ENCODE data around the gene SMC5. TPM values are rescaled to one million over a fixed set of nuclear protein-coding genes. Genes with fewer than 3 reads are reported as not detected.
"Not testable (repeated sequence)": the region's sequence is repeated elsewhere in the genome, so short reads cannot be mapped to it uniquely, and the experiment has no call there.

The SMC5 gene
- 45.3 and 51.0 TPM in 2 replicates for total RNA-seq

DNA sequence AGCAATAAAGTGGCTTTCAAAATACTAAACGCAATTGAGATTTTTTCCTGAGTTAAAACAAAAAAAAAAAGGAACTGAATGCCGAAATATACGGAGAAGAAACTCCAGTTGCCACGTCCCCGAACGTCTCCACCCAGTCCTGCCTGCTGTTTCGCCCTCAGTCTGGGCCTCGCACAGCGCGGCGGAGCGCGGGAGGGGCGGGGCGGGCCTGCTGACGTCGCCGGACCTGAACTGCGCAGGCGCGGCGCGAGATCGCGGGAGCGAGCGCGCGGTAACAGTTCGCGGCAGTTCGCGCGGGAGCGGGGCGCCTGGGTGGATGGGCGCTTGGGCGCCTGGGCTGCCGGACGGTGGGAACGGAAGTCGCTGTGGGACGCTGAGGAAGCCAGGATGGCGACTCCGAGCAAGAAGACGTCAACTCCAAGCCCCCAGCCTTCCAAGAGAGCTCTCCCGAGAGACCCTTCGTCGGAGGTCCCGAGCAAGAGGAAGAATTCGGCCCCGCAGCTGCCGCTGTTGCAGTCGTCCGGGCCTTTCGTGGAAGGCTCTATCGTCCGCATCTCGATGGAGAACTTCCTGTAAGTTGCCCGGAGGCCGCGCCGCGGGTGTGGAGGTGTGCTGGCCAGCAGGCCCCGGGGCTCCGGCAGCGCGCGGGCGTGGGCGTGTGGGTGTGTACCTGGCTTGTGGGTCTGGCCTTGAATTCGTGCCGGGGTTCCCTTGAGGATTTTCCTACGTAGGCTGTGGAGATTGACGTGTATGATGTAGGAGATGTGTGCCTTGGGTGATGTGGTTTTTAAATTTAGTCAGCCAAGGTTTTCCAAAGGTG lies at the start of gene SMC5:
Gene SMC5, plus strand, starts transcription at position 287 of the 820 bp plus-strand sequence. Its CDS starts 101 bp downstream, at position 388.
- Mint-ChIP-seq H3K27me3 (ENCODE audit: low read depth) (peaks cover 7% of the 10 kb centered on the region), H3K4me1 (ENCODE audit: low read depth) (peaks cover 47% of the 10 kb centered on the region), H3K36me3 (ENCODE audit: low read depth) (peaks cover 38% of the 10 kb centered on the region), H3K4me3 (ENCODE audit: low read depth) (peak within 1 kb of the TSS; percentile 87), H3K9me3 (no peaks in the 10 kb centered on the region), H3K27ac (peak within 1 kb of the TSS; percentile 96)
- peak; percentile 89 for DNase-seq (ENCODE audit: low spot score)
- intact Hi-C loops (cut with micrococcal nuclease) = loop anchor here (2.0 to 5.0 kb wide), 3 partner anchors 154 to 344 kb away; no protein-coding TSS in a partner anchor

DNA sequence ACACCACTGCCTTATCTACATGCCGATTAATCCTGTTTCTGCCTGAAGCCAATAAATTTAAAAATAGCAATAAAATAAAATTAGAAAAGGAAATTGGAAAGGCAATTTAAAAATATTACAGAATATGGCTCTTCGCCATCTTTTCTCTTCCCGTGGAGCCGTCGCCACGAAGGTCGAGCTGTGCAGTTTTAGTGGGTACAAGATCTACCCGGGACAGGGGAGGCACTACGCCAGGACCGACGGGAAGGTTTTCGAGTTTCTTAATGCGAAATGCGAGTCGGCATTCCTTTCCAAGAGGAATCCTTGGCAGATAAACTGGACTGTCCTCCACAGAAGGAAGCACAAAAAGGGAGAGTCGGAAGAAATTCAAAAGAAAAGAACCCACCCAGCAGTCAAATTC lies 41.7 kb upstream of the SMC5 start:
- intact Hi-C loops (cut with micrococcal nuclease) = no loop called here
- H3K9me3 Mint-ChIP-seq = peaks cover 3% of the 10 kb centered on the region
- no peaks in the 10 kb centered on the region for H3K36me3 Mint-ChIP-seq (ENCODE audit: low read depth)
- H3K27me3 Mint-ChIP-seq (ENCODE audit: low read depth) = no peaks in the 10 kb centered on the region
- H3K27ac Mint-ChIP-seq = no peak overlapping the region
- no peaks in the 10 kb centered on the region for H3K4me1 Mint-ChIP-seq (ENCODE audit: low read depth)
- H3K4me3 Mint-ChIP-seq (ENCODE audit: low read depth) = no peak overlapping the region
- no peak for DNase-seq (ENCODE audit: low spot score)

DNA sequence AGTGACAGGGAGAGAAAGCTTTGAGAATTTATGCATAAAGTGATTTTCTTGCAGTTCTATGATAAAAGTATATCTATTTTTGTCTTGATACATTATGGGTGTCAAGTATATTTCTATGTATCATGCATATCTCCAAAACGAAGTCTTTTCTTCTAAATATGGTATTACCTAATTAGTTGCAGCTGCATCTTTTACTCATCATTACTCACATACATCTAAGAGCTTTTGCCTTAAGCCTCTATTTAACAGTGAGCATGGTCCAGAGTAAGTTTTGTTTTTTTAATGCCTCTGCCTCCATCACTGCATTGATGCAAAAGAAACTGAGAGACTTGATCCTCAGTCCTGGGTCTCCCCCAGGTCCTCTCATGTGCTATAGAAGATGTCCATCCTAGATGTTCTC lies 40.0 kb upstream of the SMC5 start:
- Mint-ChIP-seq H3K36me3 (ENCODE audit: low read depth) (no peaks in the 10 kb centered on the region), H3K4me3 (ENCODE audit: low read depth) (no peak overlapping the region), H3K27me3 (ENCODE audit: low read depth) (no peaks in the 10 kb centered on the region), H3K9me3 (no peaks in the 10 kb centered on the region), H3K27ac (no peak overlapping the region), H3K4me1 (ENCODE audit: low read depth) (no peaks in the 10 kb centered on the region)
- intact Hi-C loops (cut with micrococcal nuclease) = no loop called here
- no peak for DNase-seq (ENCODE audit: low spot score)

DNA sequence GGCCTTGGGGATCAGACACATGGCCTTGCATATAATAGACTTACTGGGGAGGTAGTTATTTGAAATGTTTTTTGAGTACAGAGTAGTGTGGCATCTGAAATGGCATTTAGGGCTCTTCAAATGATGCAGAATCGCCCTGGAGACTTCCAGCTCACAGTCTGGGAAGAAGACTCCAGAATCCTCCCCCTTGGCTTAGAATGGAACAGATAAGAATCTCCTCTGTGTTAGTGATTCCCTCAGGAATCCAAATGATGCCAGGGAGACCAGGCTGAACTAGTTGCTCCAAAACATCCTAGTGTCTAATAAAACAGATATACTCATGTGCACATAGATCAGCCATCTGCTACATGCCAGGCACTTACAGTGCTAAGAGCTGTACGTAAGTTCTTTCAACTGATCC lies 38.6 kb upstream of the SMC5 start:
- Mint-ChIP-seq H3K4me1 (ENCODE audit: low read depth) (no peaks in the 10 kb centered on the region), H3K4me3 (ENCODE audit: low read depth) (no peak overlapping the region), H3K27me3 (ENCODE audit: low read depth) (no peaks in the 10 kb centered on the region), H3K36me3 (ENCODE audit: low read depth) (no peaks in the 10 kb centered on the region), H3K27ac (no peak overlapping the region), H3K9me3 (no peaks in the 10 kb centered on the region)
- intact Hi-C loops (cut with micrococcal nuclease) = loop anchor here (10.0 kb wide), 1 partner anchor 245 kb away; no protein-coding TSS in a partner anchor
- DNase-seq (ENCODE audit: low spot score) = no peak

DNA sequence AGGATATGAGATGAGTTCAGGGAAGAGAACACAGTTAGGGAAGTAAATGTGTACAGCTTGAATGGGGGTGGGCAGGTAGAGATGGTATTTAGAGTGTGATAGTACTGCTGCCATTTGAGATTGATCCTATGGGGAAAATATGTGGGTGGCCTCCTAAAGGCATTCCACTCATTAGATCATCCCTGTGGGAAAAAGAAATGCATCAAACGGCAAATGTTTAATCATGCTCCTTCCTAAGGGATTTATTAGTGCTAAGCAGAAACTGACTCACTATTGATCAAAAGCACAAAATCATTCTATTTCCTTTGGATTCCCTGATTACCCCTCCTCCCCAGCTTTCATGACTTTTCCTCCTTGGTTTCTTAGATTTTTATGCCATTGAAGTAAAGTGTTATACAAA lies 36.4 kb upstream of the SMC5 start:
- Mint-ChIP-seq H3K9me3 (no peaks in the 10 kb centered on the region), H3K36me3 (ENCODE audit: low read depth) (no peaks in the 10 kb centered on the region), H3K4me1 (ENCODE audit: low read depth) (no peaks in the 10 kb centered on the region), H3K27me3 (ENCODE audit: low read depth) (peaks cover 3% of the 10 kb centered on the region), H3K4me3 (ENCODE audit: low read depth) (no peak overlapping the region), H3K27ac (no peak overlapping the region)
- intact Hi-C loops (cut with micrococcal nuclease) = loop anchor here (10.0 kb wide), 1 partner anchor 248 kb away; no protein-coding TSS in a partner anchor
- no peak for DNase-seq (ENCODE audit: low spot score)

DNA sequence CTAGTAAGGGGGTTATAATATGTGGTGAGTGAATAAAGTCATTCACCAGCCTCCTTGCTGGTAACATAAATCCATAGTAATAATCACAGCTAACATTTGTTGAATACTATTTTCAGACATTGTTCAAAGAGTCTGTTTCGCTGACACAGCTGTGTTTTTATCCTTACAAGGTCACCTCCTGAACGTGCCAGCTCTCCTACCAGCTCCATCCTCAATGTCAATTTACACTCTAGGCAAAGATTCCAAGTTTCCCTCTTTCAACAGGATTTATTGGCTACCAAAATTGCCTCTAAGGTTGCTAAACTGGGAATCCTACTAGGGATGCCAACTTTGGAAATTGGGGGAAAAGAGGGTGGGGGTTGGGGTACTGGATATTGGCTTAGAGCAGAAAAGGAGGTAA lies 30.7 kb upstream of the SMC5 start:
- H3K27ac Mint-ChIP-seq = no peak overlapping the region
- DNase-seq (ENCODE audit: low spot score) = no peak
- H3K27me3 Mint-ChIP-seq (ENCODE audit: low read depth) = peaks cover 3% of the 10 kb centered on the region
- no peaks in the 10 kb centered on the region for H3K4me1 Mint-ChIP-seq (ENCODE audit: low read depth)
- no peaks in the 10 kb centered on the region for H3K9me3 Mint-ChIP-seq
- no peaks in the 10 kb centered on the region for H3K36me3 Mint-ChIP-seq (ENCODE audit: low read depth)
- no peak overlapping the region for H3K4me3 Mint-ChIP-seq (ENCODE audit: low read depth)
- intact Hi-C loops (cut with micrococcal nuclease) = loop anchor here (10.0 kb wide), 1 partner anchor 253 kb away; no protein-coding TSS in a partner anchor

DNA sequence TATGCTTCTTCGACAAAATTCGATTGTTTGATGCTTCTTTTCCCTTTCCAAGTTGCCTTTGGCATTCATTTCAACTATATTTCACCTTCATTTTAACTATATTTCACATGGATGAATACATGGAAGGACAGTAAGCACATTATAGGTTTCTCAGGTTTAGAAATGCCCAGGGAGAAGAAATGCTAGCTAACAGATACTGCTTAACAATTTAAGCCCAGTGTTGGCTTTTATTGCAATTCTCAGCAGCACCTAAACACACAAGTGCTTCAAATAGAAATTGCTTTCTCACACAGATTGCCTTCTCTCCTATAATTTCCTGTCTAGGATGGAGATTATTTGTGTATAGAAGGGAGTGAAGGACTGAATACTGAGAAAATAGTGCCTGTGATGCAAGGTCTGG lies 30.2 kb upstream of the SMC5 start:
- Mint-ChIP-seq H3K4me3 (ENCODE audit: low read depth) (no peak overlapping the region), H3K4me1 (ENCODE audit: low read depth) (no peaks in the 10 kb centered on the region), H3K9me3 (no peaks in the 10 kb centered on the region), H3K27me3 (ENCODE audit: low read depth) (peaks cover 3% of the 10 kb centered on the region), H3K27ac (no peak overlapping the region), H3K36me3 (ENCODE audit: low read depth) (no peaks in the 10 kb centered on the region)
- DNase-seq (ENCODE audit: low spot score) = no peak
- intact Hi-C loops (cut with micrococcal nuclease) = loop anchor here (10.0 kb wide), 1 partner anchor 254 kb away; no protein-coding TSS in a partner anchor

DNA sequence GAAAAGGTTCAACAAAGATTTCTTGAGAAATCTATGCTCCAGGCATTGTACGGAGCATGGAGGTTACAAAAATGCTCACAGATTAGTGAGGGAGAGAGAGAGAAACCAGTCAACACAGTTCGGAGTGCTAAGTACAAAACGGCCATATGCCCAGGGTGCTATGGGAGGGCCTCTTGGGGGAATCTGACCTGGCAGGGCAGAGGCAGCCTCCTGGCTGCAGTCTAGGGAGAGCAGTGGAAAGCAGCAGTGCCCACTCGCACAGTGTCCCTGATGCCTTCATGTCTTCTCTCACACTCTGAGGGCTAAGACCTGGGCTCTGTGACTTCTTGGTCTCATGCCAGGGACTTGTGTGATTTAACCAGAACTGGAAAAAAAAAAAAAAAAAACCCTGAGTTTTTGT lies 29.8 kb upstream of the SMC5 start:
- no peak overlapping the region for H3K4me3 Mint-ChIP-seq (ENCODE audit: low read depth)
- peaks cover 3% of the 10 kb centered on the region for H3K27me3 Mint-ChIP-seq (ENCODE audit: low read depth)
- H3K9me3 Mint-ChIP-seq = no peaks in the 10 kb centered on the region
- intact Hi-C loops (cut with micrococcal nuclease) = loop anchor here (10.0 kb wide), 1 partner anchor 254 kb away; no protein-coding TSS in a partner anchor
- DNase-seq (ENCODE audit: low spot score) = no peak
- H3K27ac Mint-ChIP-seq = no peak overlapping the region
- H3K4me1 Mint-ChIP-seq (ENCODE audit: low read depth) = no peaks in the 10 kb centered on the region
- no peaks in the 10 kb centered on the region for H3K36me3 Mint-ChIP-seq (ENCODE audit: low read depth)

DNA sequence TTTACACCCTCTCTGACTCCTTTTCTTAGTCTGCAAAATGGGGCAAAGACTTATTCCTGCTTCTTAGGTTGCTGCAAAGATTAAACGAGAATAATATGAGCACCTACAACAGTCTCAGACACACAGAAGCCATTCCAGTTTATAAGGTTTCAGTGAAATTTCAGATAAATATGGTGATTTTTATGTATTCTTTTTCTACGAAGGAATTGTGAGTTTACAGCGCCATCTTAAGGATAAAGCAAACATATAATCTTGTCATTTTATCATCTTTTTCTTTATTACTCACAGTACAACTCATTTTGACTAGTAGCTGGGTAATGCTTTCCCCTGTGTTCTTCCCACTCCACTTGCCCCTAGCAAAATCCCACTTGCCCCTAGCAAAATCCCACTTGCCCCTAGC lies 29.2 kb upstream of the SMC5 start:
- Mint-ChIP-seq H3K27ac (no peak overlapping the region), H3K9me3 (no peaks in the 10 kb centered on the region)
- intact Hi-C loops (cut with micrococcal nuclease) = loop anchor here (10.0 kb wide), 1 partner anchor 255 kb away; no protein-coding TSS in a partner anchor

DNA sequence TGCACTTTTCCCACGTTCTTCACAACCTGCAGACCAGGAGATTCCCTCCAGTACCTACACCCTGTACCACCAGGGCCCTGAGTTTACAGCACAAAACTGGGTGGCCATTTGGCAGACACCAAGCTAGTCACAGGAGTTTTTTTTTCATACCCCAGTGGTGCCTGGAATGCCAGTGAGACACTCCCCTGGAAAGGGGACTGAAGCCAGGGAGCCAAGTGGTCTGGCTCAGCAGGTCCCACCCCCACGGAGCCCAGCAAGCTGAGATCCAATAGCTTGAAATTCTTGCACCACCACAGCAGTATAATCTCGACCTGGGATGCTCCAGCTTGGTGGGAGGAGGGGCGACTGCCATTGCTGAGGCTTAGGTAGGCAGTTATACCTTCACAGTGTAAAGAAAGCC lies 26.3 kb upstream of the SMC5 start:
- Mint-ChIP-seq H3K4me1 (ENCODE audit: low read depth) (no peaks in the 10 kb centered on the region), H3K4me3 (ENCODE audit: low read depth) (no peak overlapping the region), H3K36me3 (ENCODE audit: low read depth) (no peaks in the 10 kb centered on the region), H3K9me3 (no peaks in the 10 kb centered on the region), H3K27me3 (ENCODE audit: low read depth) (no peaks in the 10 kb centered on the region), H3K27ac (no peak overlapping the region)
- DNase-seq (ENCODE audit: low spot score) = no peak
- intact Hi-C loops (cut with micrococcal nuclease) = no loop called here

More for the DNA sequence above, 29.2 kb upstream of the SMC5 start:
- peaks cover 3% of the 10 kb centered on the region for H3K27me3 Mint-ChIP-seq (ENCODE audit: low read depth)
- no peaks in the 10 kb centered on the region for H3K36me3 Mint-ChIP-seq (ENCODE audit: low read depth)
- H3K4me3 Mint-ChIP-seq (ENCODE audit: low read depth) = no peak overlapping the region
- DNase-seq (ENCODE audit: low spot score) = no peak
- no peaks in the 10 kb centered on the region for H3K4me1 Mint-ChIP-seq (ENCODE audit: low read depth)

DNA sequence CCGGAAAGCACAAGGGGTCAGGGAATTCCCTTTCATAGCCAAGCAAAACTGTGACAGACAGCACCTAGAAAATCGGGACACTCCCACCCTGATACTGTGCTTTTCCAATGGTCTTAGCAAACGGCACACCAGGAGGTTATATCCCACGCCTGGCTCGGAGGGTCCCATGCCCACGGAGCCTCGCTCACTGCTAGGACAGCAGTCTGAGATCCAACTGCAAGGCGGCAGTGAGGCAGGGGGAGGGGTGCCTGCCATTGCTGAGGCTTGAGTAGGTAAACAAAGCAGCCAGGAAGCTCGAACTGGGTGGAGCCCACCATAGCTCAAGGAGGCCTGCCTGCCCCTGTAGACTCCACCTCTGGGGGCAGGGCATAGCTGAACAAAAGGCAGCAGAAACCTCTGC lies 24.6 kb upstream of the SMC5 start:
- H3K27ac Mint-ChIP-seq; H3K27me3 Mint-ChIP-seq (ENCODE audit: low read depth); H3K4me1 Mint-ChIP-seq (ENCODE audit: low read depth); H3K36me3 Mint-ChIP-seq (ENCODE audit: low read depth); H3K9me3 Mint-ChIP-seq; intact Hi-C loops (cut with micrococcal nuclease); H3K4me3 Mint-ChIP-seq (ENCODE audit: low read depth); DNase-seq (ENCODE audit: low spot score): not testable (repeated sequence)

DNA sequence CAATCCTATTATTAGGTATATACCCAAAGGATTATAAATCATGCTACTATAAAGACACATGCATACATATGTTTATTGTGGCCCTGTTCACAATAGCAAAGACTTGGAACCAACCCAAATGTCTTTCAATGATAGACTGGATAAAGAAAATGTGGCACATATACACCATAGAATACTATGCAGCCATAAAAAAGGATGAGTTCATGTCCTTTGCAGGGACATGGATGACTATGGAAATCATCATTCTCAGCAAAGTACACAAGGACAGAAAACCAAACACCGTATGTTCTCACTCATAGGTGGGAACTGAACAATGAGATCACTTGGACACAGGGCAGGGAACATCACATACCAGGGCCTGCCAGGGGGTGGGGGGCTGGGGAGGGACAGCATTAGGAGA lies 12.8 kb upstream of the SMC5 start:
- H3K4me3 Mint-ChIP-seq (ENCODE audit: low read depth); DNase-seq (ENCODE audit: low spot score); intact Hi-C loops (cut with micrococcal nuclease); H3K9me3 Mint-ChIP-seq; H3K36me3 Mint-ChIP-seq (ENCODE audit: low read depth); H3K4me1 Mint-ChIP-seq (ENCODE audit: low read depth); H3K27ac Mint-ChIP-seq: not testable (repeated sequence)
- H3K27me3 Mint-ChIP-seq (ENCODE audit: low read depth) = peaks cover 17% of the 10 kb centered on the region

DNA sequence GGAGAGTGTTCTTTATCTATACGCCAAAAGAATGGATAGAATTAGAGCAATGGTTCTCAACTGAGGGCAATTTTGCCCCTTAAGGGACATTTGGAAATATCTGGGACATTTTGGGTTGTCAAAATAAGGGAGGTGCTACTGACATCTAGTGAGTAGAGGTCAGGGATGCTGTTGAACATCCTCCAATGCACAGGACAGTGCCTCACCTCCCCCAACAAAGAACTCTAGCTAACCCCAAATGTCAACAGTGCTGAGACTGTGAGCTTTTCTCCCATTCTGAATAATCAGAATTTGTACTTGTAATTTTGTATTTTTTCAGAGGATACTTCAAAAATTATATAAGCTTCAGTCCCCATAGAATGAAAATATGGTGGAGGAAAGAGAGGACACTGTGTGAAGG lies 8.6 kb upstream of the SMC5 start:
- Mint-ChIP-seq H3K9me3 (no peaks in the 10 kb centered on the region), H3K4me3 (ENCODE audit: low read depth) (no peak overlapping the region), H3K36me3 (ENCODE audit: low read depth) (no peaks in the 10 kb centered on the region), H3K27me3 (ENCODE audit: low read depth) (peaks cover 9% of the 10 kb centered on the region), H3K4me1 (ENCODE audit: low read depth) (peaks cover 3% of the 10 kb centered on the region), H3K27ac (no peak overlapping the region)
- DNase-seq (ENCODE audit: low spot score) = no peak
- intact Hi-C loops (cut with micrococcal nuclease) = no loop called here
